Inferior parietal cortex (tissue), 1 donor: ENCODE results near the gene PHAF1.

Source experiments
- DNase-seq: peaks from one replicate; pipeline ENCODE4 v3.0.0-alpha.2; 2016; ENCODE audit errors: extremely low spot score

Gene PHAF1

DNA sequence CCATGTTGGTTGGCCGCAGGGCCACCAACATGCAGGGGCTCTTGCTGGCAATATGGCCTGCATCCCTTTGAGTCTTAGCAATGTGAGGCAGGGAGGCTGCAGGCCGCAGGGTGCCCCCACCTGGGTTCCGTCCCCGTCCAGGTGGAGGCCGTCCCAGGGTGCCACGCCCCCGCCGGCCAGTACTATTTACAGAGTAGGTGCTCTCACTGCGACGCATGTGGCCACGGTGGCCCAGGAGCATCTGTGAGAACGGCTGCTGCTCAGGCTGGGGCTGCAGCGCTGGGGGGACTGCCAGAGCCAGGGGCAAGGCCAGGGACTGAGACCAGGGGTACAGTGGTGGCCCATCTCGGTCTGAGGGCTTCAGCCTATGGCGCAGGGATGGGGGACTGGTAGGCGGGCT is 70.4 kb downstream of the PHAF1 start:
- no peak for DNase-seq

GRCh38 chr16:67181346-67181745 is 71.6 kb downstream of the PHAF1 start:
- DNase-seq = no peak

GRCh38 chr16:67182288-67182687 is 72.5 kb downstream of the PHAF1 start:
- DNase-seq = no peak

GRCh38 chr16:67183284-67183626 is 73.5 kb downstream of the PHAF1 start:
- no peak for DNase-seq

- DNase-seq = peak; percentile 95
Measured at GRCh38 chr16:67183627-67184452, 74.1 kb downstream of the PHAF1 start, which contains the start of gene MATCAP1. Gene MATCAP1, minus strand, starts transcription at chr16:67183963. Its CDS starts 3,353 bp downstream, at chr16:67180610.

- no peak for DNase-seq
Measured at GRCh38 chr16:67184453-67184994, 74.8 kb downstream of the PHAF1 start.

DNA sequence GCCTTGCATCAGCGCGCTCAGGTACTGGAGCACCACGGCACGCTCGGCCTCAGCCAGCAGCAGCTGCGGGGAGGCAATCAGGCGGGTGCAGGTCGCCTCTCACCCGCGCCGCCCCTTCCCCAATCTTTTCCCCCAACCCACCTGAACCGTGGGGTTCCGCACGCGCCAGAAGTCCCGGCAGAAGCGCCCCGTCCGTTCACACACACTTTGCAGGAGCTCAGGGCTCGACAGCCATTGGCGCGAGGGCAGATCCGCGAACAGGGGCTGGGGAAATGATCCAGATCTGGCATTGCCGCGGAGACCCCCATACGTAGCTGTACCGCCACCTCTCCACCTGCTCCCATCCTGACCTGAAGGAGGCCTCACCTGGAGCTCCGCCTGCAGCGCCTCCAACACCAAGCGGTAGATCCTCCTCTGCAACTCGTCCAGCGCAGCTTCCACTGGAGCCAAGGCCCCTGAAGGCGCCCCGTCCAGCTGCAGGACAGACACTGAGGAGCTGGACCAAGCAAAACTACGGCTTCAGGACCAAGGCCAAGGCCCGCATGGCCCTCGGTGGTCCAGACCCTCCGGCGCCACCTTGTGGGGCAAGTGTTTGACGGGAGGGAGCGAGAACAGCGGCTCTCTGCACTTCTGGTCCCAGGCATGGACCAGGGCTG is 75.4 kb downstream of the PHAF1 start:
- DNase-seq = peak; percentile 80

DNA sequence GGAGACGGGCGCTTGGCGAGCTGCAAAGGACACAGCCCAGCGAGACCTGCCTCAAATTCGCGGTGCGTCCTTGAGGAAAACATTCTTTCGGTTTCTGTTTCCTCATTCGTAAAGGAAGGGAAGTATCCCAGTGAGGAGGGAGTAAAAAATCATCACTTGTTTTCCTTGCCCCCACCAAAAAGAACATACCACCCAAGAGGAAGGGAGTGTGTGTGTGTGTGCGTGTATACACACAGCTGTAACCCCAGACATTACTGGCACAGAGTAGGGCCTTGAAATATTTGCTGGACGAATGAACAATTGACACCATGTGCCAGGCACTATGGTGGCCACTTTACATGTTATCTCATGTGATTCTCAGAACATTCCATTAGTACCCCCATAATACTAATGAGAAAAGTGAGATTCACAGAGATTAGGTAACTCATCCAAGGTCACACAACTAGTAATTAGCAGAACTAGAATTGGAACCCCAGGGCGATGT is 76.0 kb downstream of the PHAF1 start:
- DNase-seq = no peak

DNA sequence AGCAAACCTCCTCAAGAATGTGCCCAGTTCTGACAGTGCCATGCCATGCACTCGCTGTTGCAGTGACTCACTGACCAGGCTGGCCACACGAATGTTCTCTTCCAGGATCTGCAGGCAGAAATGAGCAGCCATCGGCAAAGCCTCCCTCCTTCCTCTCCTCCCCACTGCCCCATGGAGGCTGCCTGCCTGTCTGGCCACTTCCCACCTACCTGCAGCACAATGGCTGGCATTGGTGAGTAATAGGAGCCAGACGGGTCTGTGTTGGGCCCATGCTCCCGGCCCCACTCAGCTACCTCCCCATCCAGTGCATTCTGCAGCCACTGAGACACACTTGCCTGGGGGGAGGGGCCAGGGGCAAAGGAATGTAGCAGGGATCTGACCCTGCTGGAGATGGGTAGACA is 76.8 kb downstream of the PHAF1 start:
- DNase-seq = no peak

DNA sequence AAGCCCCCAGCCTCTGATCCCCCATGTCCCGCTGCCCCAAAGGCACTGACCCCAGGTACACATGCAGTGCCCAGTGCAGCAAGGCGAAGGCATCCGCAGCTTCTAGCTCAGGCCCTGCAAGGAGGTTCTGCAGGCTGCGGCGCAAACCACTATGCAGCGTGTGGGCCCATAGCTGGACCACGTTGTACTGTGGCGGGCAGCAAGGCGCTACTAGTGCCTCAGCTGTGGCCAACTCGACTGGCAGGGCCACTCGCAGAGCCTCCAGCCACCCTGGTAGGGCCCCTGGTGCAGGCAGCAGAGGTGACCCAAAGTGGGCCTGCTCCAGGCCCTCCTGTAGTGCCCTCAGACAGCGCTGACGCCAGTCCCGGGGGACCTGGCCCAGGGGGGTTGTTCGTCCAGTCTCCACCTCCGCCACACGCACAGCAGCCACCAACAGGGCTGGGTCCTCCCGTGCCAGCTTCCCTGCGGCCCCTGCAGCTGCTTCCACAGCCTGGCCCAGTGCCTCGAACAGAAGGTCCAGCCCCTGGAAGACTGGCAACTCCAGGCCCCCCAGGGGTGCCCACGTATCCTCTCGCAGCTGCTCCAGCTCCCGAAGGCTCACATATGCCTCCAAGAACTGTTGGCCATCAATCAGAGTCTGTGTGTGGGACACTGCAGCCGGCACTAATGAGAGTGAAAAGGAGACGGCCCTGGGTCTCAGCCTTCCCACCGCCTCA is 77.6 kb downstream of the PHAF1 start:
- DNase-seq = no peak

DNA sequence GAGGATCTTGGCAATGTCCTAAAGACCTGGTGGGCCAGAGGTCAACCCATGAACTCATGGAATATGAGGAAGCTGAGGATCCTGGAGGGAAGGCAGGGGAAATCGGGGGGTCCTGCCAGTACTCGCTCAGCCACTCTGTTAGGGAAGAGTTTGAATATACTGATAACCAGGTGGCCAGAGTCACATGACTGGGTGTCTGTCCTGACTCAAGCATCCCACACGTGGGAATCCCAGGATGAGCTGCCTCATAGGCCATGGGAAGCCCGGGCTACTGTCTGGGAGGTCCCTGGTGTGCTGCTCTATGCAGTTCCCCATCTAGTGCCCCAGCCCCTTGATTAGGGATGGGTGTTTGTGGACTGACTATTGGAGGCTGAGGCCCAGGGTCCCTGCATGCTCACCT is 78.6 kb downstream of the PHAF1 start:
- DNase-seq = no peak

DNA sequence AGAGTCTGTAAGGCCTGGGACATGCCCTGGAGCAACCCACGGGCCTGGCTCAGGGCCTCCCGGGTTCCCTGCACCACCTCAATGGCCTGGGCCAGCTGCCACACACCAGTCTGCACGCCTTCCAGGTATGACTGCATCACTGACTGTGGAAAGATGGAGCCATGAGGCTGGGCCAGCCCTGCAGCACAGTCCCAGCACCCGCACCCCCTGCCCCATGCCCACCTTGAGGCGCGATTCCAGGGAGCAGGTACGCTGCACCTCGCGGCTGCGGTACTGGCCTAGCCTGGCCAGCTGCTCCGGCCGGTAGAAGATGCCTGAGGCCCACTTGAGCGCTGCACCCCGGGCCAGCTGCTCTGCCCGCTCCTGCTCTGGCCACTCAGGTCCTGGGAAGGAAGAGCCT is 79.1 kb downstream of the PHAF1 start:
- DNase-seq = no peak

- no peak for DNase-seq
Measured at GRCh38 chr16:67190041-67190440, 80.3 kb downstream of the PHAF1 start, which contains the start of gene EXOC3L1. Gene EXOC3L1, minus strand, starts transcription at chr16:67190136. Its CDS starts 460 bp downstream, at chr16:67189676.

DNA sequence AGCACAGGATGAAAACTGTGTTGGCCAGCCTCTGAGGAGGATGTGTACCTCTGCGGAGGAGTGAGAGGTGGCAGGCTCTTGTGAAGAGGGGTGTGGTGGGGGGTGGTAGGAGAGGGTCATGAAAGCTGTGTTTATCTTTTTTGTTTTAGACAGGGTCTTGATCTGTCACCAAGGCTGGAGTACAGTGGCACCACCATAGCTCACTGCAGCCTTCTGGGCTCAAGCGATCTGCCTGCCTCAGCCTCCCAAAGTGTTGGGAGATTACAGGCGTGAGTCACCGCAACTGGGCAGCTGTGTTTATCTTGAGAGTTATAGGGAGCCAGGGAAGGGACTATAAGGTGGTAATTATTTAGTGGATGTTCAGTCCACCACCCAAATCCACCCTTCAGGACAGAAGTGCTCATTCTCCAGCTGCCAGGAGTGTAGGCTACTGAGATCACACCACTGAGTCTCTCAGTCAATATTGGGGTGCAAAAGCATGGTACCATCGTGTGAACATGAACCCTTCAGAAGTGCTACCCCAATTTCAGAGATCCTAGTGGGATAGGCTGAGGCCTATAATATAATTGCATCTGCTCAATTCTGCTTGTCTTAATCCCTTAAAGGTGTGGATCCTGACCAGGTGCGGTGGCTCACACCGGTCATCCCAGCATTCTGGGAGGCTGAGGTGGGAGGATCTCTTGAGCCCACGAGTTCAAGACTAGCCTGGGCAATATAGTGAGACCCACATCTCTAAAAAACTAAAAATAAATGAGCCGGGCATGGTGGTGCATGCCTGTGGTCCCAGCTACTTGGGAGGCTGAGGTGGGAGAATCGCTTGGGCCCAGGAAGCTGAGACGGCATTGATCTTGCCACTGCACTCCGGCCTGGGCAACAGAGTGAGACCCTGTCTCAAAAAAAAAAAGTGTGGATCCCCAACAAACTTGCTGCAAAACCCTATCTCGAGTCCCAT is 81.0 kb downstream of the PHAF1 start:
- DNase-seq = no peak

DNA sequence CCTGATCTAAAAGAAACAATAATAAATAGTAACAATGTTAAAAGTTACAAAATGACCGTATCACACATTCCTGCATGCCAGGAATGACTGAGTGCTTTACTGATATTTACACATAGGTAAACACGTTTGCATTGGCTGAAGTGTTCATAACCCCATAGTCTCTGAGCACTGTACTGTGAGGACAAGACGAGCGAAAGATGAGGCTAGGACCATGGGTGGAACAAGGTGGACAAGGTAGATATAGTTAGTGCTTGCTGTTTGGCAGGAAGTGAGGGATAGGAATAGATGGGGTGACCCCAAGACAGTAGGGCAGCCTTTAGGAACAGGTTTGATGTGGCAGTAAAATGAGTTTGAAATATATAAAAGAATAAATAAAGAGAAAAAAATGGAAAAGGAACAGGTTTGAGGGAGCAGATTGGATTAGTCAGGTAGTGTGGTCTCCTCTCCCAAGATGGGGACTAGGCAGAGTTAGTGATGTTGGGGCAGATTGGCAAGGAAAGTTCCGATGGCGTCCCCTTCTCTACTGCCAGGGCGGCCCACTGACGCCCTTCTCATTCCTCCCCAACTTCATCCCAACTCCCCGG is 81.8 kb downstream of the PHAF1 start:
- no peak for DNase-seq

GRCh38 chr16:67191995-67192681 is 82.4 kb downstream of the PHAF1 start, which contains the start of gene E2F4:
Gene E2F4, plus strand, starts transcription at chr16:67192155. Its CDS starts 73 bp downstream, at chr16:67192228.
- DNase-seq = peak; percentile 96

- no peak for DNase-seq
Measured at GRCh38 chr16:67192781-67193361, 83.1 kb downstream of the PHAF1 start.

DNA sequence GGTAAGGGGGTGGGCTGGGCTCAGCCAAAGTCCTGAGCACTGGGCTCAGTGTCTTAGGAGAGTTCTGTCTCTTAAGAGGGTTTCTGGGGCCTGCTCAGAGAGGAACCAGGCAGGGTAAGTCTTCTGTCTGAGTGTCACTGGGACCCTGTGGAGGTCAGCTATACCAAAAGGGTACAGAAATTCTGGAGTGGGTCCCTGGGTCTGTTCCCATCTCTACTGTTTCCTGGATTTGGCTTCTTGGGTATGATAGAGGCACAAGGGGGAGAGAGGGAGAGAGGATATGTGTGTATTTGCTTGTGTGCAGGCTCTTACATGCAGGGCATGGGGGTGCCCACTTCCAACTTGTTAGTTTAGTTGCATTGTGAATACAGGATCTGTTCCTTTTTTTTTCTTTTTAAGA is 83.8 kb downstream of the PHAF1 start:
- DNase-seq = no peak

DNA sequence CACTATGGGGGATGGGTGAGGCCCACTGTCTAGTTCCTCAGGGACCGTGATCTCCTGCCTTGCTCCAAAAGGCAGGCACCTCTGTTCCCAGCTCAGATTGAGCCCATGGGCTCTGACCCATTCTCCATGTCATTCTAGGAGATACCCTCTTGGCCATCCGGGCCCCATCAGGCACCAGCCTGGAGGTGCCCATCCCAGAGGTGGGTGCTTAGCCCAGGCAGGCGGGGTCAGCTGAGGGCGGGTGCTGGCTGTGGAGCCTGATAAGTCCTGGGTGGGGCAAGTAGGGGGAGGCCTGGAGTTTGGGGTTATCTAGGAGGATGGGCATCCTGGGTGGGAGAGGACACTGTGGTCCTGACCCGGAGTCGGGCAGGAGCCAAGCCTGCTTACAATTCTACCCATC is 84.5 kb downstream of the PHAF1 start:
- no peak for DNase-seq
